WTC11 (cell line): ENCODE results near the gene LLGL2. TPM values are rescaled to one million over a fixed set of nuclear protein-coding genes. Genes with fewer than 3 reads are reported as not detected.

ENCODE experiments used
- ATAC-seq: fragments of 200-7000 bp; cut with Tn5 transposase; 2 replicates; pipeline ENCODE4 v1.10.0; 2021; ENCODE audit warnings: mild to moderate bottlenecking, moderate library complexity
- CTCF ChIA-PET: fragments of 300-600 bp; sonication (Branson Sonifier 250); formaldehyde crosslinking; loops from one replicate; lab custom pipeline; 2021; ENCODE audit warnings: antibody characterized with exemption; lab: Charles Lee
- POLR2A ChIA-PET: fragments of 350-600 bp; sonication (Branson Sonifier 250); formaldehyde crosslinking; loops from one replicate; lab custom pipeline; 2021; ENCODE audit warnings: antibody characterized with exemption; lab: Charles Lee
- DNase-seq: peaks from one replicate; pipeline ENCODE4 v3.0.0; 2021; ENCODE audit warnings: low spot score
- H3K27ac Mint-ChIP-seq: 2 replicates; pipeline ENCODE4 v1.8.0; 2021; ENCODE audit warnings: mixed read lengths
- H3K27me3 Mint-ChIP-seq: 2 replicates; pipeline ENCODE4 v1.8.0; 2021; ENCODE audit warnings: low read depth, mild to moderate bottlenecking, moderate library complexity, mixed read lengths
- H3K36me3 Mint-ChIP-seq: 2 replicates; pipeline ENCODE4 v1.8.0; 2021; ENCODE audit warnings: mixed read lengths
- H3K4me1 Mint-ChIP-seq: 2 replicates; pipeline ENCODE4 v1.8.0; 2022; ENCODE audit warnings: mixed read lengths
- H3K4me3 Mint-ChIP-seq: 2 replicates; pipeline ENCODE4 v1.8.0; 2021; ENCODE audit warnings: mild to moderate bottlenecking, moderate library complexity, mixed read lengths
- H3K9me3 Mint-ChIP-seq: 2 replicates; pipeline ENCODE4 v1.8.0; 2021; ENCODE audit warnings: mixed read lengths
- AR ChIP-seq: fragments of 250-450 bp; sonication (Bioruptor Pico); IDR thresholded peaks from 2 replicates; pipeline ENCODE4 v1.9.0; 2021; ENCODE audit warnings: mild to moderate bottlenecking
- ATF3 ChIP-seq: sonication (generic); formaldehyde crosslinking; conservative IDR thresholded peaks from 2 replicates; pipeline ENCODE4 v1.8.1; 2022; ENCODE audit warnings: mild to moderate bottlenecking, missing genetic modification reagents
- CTCF ChIP-seq: fragments of 200-600 bp; IDR thresholded peaks from 2 replicates; pipeline ENCODE4 v1.8.0; 2022; ENCODE audit warnings: antibody characterized with exemption
- ETV6 ChIP-seq: sonication (generic); formaldehyde crosslinking; IDR thresholded peaks from 2 replicates; pipeline ENCODE4 v1.8.1; 2022; ENCODE audit warnings: mild to moderate bottlenecking, missing genetic modification reagents
- FOXK1 ChIP-seq: sonication (generic); formaldehyde crosslinking; IDR thresholded peaks from 2 replicates; pipeline ENCODE4 v1.8.0; 2022; ENCODE audit warnings: mild to moderate bottlenecking, moderate library complexity, missing genetic modification reagents
- FOXP1 ChIP-seq: sonication (generic); formaldehyde crosslinking; IDR thresholded peaks from 2 replicates; pipeline ENCODE4 v1.8.0; 2022; ENCODE audit warnings: missing genetic modification reagents, mild to moderate bottlenecking, moderate library complexity, borderline replicate concordance
- FOXP4 ChIP-seq: sonication (generic); formaldehyde crosslinking; IDR thresholded peaks from 2 replicates; pipeline ENCODE4 v1.8.0; 2022; ENCODE audit warnings: mild to moderate bottlenecking, missing genetic modification reagents
- GTF2I ChIP-seq: fragments of 250-450 bp; sonication (Bioruptor Pico); conservative IDR thresholded peaks from 2 replicates; pipeline ENCODE4 v1.4.0; 2021; ENCODE audit warnings: mild to moderate bottlenecking
- NFATC4 ChIP-seq: fragments of 250-450 bp; sonication (Bioruptor Pico); IDR thresholded peaks from 2 replicates; pipeline ENCODE4 v1.9.0; 2021; ENCODE audit warnings: mild to moderate bottlenecking
- PRRX2 ChIP-seq: fragments of 250-450 bp; sonication (Bioruptor Pico); IDR thresholded peaks from 2 replicates; pipeline ENCODE4 v1.8.0; 2021; ENCODE audit warnings: mild to moderate bottlenecking
- SOX15 ChIP-seq: fragments of 250-450 bp; sonication (Bioruptor Pico); IDR thresholded peaks from 2 replicates; pipeline ENCODE4 v1.9.0; 2021; ENCODE audit warnings: mild to moderate bottlenecking
- TEAD4 ChIP-seq: sonication (generic); formaldehyde crosslinking; IDR thresholded peaks from 2 replicates; pipeline ENCODE4 v1.8.0; 2022; ENCODE audit warnings: mild to moderate bottlenecking, missing genetic modification reagents
- ZBTB21 ChIP-seq: sonication (generic); formaldehyde crosslinking; IDR thresholded peaks from 2 replicates; pipeline ENCODE4 v1.8.1; 2023; ENCODE audit warnings: mild to moderate bottlenecking, missing genetic modification reagents, borderline replicate concordance
- ZBTB43 ChIP-seq: sonication (generic); formaldehyde crosslinking; IDR thresholded peaks from 2 replicates; pipeline ENCODE4 v1.8.1; 2023; ENCODE audit warnings: mild to moderate bottlenecking, missing genetic modification reagents
- ZNF121 ChIP-seq: sonication (generic); formaldehyde crosslinking; IDR thresholded peaks from 2 replicates; pipeline ENCODE4 v1.8.0; 2023; ENCODE audit warnings: missing genetic modification reagents
- ZNF263 ChIP-seq: sonication (generic); formaldehyde crosslinking; IDR thresholded peaks from 2 replicates; pipeline ENCODE4 v1.8.1; 2022; ENCODE audit warnings: low read depth, mild to moderate bottlenecking, moderate library complexity, missing genetic modification reagents
- ZNF281 ChIP-seq: sonication (generic); formaldehyde crosslinking; IDR thresholded peaks from 2 replicates; pipeline ENCODE4 v1.8.0; 2023; ENCODE audit warnings: mild to moderate bottlenecking, missing genetic modification reagents
- ZNF396 ChIP-seq: fragments of 250-450 bp; sonication (Bioruptor Pico); IDR thresholded peaks from 2 replicates; pipeline ENCODE4 v1.8.0; 2021; ENCODE audit warnings: mild to moderate bottlenecking, moderate library complexity, borderline replicate concordance
- total RNA-seq: library from RNA; stranded (reverse); gene quantifications from 3 replicates; pipeline ENCODE4 v1.2.3, GENCODE V29; 2021

Gene LLGL2
- total RNA-seq, 1 experiment from 2014 or later: 103 TPM

GRCh38 chr17:75596320-75597087 lies 71.0 kb downstream of the LLGL2 start (continued):
- TF ChIP-seq ZNF263 (CRISPR knock-in tag) (no peak), ZBTB43 (CRISPR knock-in tag) (no peak), ATF3 (CRISPR knock-in tag) (no peak), PRRX2 (CRISPR knock-in tag) (no peak), FOXP4 (no peak), FOXP1 (CRISPR knock-in tag) (no peak), ZNF396 (CRISPR knock-in tag) (no peak), ZBTB21 (CRISPR knock-in tag) (no peak), SOX15 (CRISPR knock-in tag) (no peak), GTF2I (CRISPR knock-in tag) (no peak), ZNF281 (CRISPR knock-in tag) (no peak)

- H3K9me3 Mint-ChIP-seq: no peaks in the 10 kb centered on the region
- TF ChIP-seq FOXK1 (0 out of 2 replicates have a peak, but pooled peaks have one; percentile 22), ZNF121 (peak; percentile 91), ETV6 (CRISPR knock-in tag) (0 out of 2 replicates have a peak, but pooled peaks have one; percentile 20), GTF2I (CRISPR knock-in tag) (peak; percentile 93), TEAD4 (no peak), NFATC4 (CRISPR knock-in tag) (no peak), CTCF (peak; percentile 96), AR (CRISPR knock-in tag) (no peak)
- TF ChIP-seq, all 79 proteins: peak for 5
- CTCF ChIA-PET: interaction anchor here (0.5 to 9.0 kb wide), 91 partner anchors 8 to 380 kb away, joined by 3 to 158 read pairs (median 5); partner anchors contain the start of genes GALK1, GRB2, ITGB4 and LLGL2
- POLR2A ChIA-PET: interaction anchor here (0.8 to 1.4 kb wide), 2 partner anchors 8 to 36 kb away, joined by 3 read pairs; no protein-coding TSS in a partner anchor
- H3K27ac Mint-ChIP-seq: no peak overlapping the region
- ATAC-seq (peak; percentile 96), DNase-seq (peak; percentile 94)
- H3K4me3 Mint-ChIP-seq: no peak overlapping the region
- H3K4me1 Mint-ChIP-seq: no peaks in the 10 kb centered on the region
- no peaks in the 10 kb centered on the region for H3K27me3 Mint-ChIP-seq
- H3K36me3 Mint-ChIP-seq: no peaks in the 10 kb centered on the region
Observed at GRCh38 chr17:75601057-75601987, 75.8 kb downstream of the LLGL2 start.
